ENCODE data around the gene MTUS2.

DNA sequence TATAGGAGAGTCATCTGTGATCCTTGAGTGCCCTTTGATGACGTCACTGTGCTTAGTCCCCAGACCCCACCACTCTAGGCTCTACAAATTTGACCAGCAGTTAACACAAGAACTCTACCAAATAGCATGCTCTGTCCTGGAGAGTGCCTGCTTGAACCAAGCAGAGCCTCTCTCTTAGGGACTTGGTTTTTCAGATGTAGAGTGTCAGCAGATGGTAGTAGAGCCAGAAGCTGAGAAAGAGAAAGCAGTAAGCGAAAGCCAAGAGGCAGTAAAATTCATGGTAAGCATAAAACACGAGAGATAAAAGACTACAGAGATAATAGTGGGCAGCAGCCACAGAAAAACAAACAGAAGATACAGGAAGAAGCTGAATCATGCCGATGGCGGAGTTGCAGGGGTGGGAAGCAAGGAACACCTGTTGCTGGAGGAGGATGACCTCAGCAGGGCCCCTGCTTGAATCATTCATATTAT is 582.1 kb downstream of the MTUS2 start:
- TF ChIP-seq, protein P1, sequence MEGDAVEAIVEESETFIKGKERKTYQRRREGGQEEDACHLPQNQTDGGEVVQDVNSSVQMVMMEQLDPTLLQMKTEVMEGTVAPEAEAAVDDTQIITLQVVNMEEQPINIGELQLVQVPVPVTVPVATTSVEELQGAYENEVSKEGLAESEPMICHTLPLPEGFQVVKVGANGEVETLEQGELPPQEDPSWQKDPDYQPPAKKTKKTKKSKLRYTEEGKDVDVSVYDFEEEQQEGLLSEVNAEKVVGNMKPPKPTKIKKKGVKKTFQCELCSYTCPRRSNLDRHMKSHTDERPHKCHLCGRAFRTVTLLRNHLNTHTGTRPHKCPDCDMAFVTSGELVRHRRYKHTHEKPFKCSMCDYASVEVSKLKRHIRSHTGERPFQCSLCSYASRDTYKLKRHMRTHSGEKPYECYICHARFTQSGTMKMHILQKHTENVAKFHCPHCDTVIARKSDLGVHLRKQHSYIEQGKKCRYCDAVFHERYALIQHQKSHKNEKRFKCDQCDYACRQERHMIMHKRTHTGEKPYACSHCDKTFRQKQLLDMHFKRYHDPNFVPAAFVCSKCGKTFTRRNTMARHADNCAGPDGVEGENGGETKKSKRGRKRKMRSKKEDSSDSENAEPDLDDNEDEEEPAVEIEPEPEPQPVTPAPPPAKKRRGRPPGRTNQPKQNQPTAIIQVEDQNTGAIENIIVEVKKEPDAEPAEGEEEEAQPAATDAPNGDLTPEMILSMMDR (IDR thresholded peaks at IDR 0.05): no peak
- TF ChIP-seq EZH2phosphoT487 (IDR thresholded peaks at IDR 0.05) (no peak), EZH2 (IDR thresholded peaks at IDR 0.05) (no peak)

All from neural progenitor cell (in vitro differentiated cells).